ENCODE data around the gene RLBP1. TPM values are rescaled to one million over a fixed set of nuclear protein-coding genes. Genes with fewer than 3 reads are reported as not detected.

Gene RLBP1
- total RNA-seq, 4 donors from 2014 or later, result not detected

GRCh38 chr15:89186803-89187202 lies 34.6 kb downstream of the RLBP1 start:
- no peaks in the 10 kb centered on the region for H3K4me1 ChIP-seq
- in situ Hi-C loops (cut with MboI; ENCODE audit: low pct_ligation_motif_present in 1 of 4, low pct_unique_long_range_greater_than_20kb in 1 of 4, low sequenced_read_pairs in 3 of 4), result loop anchor here in 2 of 4 donors (25.0 kb wide), 2 partner anchors 125 to 275 kb away; partner anchors contain the start of gene MFGE8 (in 1 of the 2)
- no peaks in the 10 kb centered on the region for H3K27me3 ChIP-seq
- H3K4me3 ChIP-seq, result no peak overlapping the region
- peaks cover 0 to 46% (median 22%) of the 10 kb centered on the region in 4 donors for H3K36me3 ChIP-seq
- H3K9me3 ChIP-seq, result no peaks in the 10 kb centered on the region
- no peak overlapping the region for H3K27ac ChIP-seq
- intact Hi-C loops (cut with DNase I; ENCODE audit: low total_unique reads), result no loop called here
- 81% methylated on average over 6 of the region's 6 CpGs; no CpG with 5 or more reads in 1 of the 2 donors for WGBS, 2 donors (ENCODE audit: low coverage in 1 of 2)
- DNase-seq, result no peak
- no peak for TF ChIP-seq CTCF (IDR thresholded peaks at IDR 0.05)
- no peak for TF ChIP-seq POLR2AphosphoS5 (IDR thresholded peaks at IDR 0.05)
- no peak for TF ChIP-seq EP300 (IDR thresholded peaks at IDR 0.05; ENCODE audit: low read depth)
- no peak for TF ChIP-seq POLR2A (IDR thresholded peaks at IDR 0.05)

- intact Hi-C loops (cut with DNase I; ENCODE audit: low total_unique reads) (no loop called here), in situ Hi-C loops (cut with MboI; ENCODE audit: low pct_ligation_motif_present in 1 of 4, low pct_unique_long_range_greater_than_20kb in 1 of 4, low sequenced_read_pairs in 3 of 4) (loop anchor here in 2 of 4 donors (25.0 kb wide), 2 partner anchors 123 to 273 kb away; partner anchors contain the start of gene MFGE8 (in 1 of the 2))
- TF ChIP-seq EP300 (IDR thresholded peaks at IDR 0.05; ENCODE audit: low read depth) (no peak), CTCF (IDR thresholded peaks at IDR 0.05) (no peak), POLR2A (IDR thresholded peaks at IDR 0.05) (no peak), POLR2AphosphoS5 (IDR thresholded peaks at IDR 0.05) (no peak)
- no peak for DNase-seq
- Histone ChIP-seq H3K36me3 (peaks cover 0 to 33% (median 14%) of the 10 kb centered on the region in 4 donors), H3K9me3 (no peaks in the 10 kb centered on the region), H3K27ac (no peak overlapping the region), H3K27me3 (no peaks in the 10 kb centered on the region), H3K4me1 (no peaks in the 10 kb centered on the region), H3K4me3 (no peak overlapping the region)
- 91 to 94% methylated on average over 7 to 12 of the region's 12 CpGs for WGBS, 2 donors (ENCODE audit: low coverage in 1 of 2)
Observed at GRCh38 chr15:89184886-89185526, 36.4 kb downstream of the RLBP1 start.

- H3K27ac ChIP-seq, result no peak overlapping the region
- WGBS, 2 donors (ENCODE audit: low coverage in 1 of 2), result 0 to 55% methylated on average over 2 to 6 of the region's 6 CpGs
- H3K4me3 ChIP-seq, result no peak overlapping the region
- DNase-seq, result no peak
- no peaks in the 10 kb centered on the region for H3K27me3 ChIP-seq
- no peaks in the 10 kb centered on the region for H3K4me1 ChIP-seq
- intact Hi-C loops (cut with DNase I; ENCODE audit: low total_unique reads) (no loop called here), in situ Hi-C loops (cut with MboI; ENCODE audit: low pct_ligation_motif_present in 1 of 4, low pct_unique_long_range_greater_than_20kb in 1 of 4, low sequenced_read_pairs in 3 of 4) (loop anchor here in 2 of 4 donors (25.0 kb wide), 2 partner anchors 122 to 272 kb away; partner anchors contain the start of gene MFGE8 (in 1 of the 2))
- peaks cover 0 to 28% (median 12%) of the 10 kb centered on the region in 4 donors for H3K36me3 ChIP-seq
- no peaks in the 10 kb centered on the region for H3K9me3 ChIP-seq
- no peak for TF ChIP-seq CTCF (IDR thresholded peaks at IDR 0.05)
- no peak for TF ChIP-seq EP300 (IDR thresholded peaks at IDR 0.05; ENCODE audit: low read depth)
- no peak for TF ChIP-seq POLR2A (IDR thresholded peaks at IDR 0.05)
- TF ChIP-seq POLR2AphosphoS5 (IDR thresholded peaks at IDR 0.05), result no peak
Observed at GRCh38 chr15:89184357-89184756, 37.0 kb downstream of the RLBP1 start.

GRCh38 chr15:89179966-89180875 lies 41.2 kb downstream of the RLBP1 start:
- H3K4me1 ChIP-seq, result no peaks in the 10 kb centered on the region
- intact Hi-C loops (cut with DNase I; ENCODE audit: low total_unique reads), result loop anchor here (5.0 to 10.0 kb wide), 2 partner anchors 123 to 275 kb away; no protein-coding TSS in a partner anchor
- H3K9me3 ChIP-seq, result no peaks in the 10 kb centered on the region
- no peak overlapping the region for H3K27ac ChIP-seq
- no peak overlapping the region for H3K4me3 ChIP-seq
- peaks cover 0 to 14% (median 4%) of the 10 kb centered on the region in 4 donors for H3K36me3 ChIP-seq
- H3K27me3 ChIP-seq, result no peaks in the 10 kb centered on the region
- TF ChIP-seq EP300 (IDR thresholded peaks at IDR 0.05; ENCODE audit: low read depth) (no peak), CTCF (IDR thresholded peaks at IDR 0.05) (no peak), POLR2A (IDR thresholded peaks at IDR 0.05) (no peak), POLR2AphosphoS5 (IDR thresholded peaks at IDR 0.05) (no peak)
- DNase-seq, result no peak
- 76% methylated on average over 4 to 5 of the region's 5 CpGs for WGBS, 2 donors (ENCODE audit: low coverage in 1 of 2)
- in situ Hi-C loops (cut with MboI; ENCODE audit: low pct_ligation_motif_present in 1 of 4, low pct_unique_long_range_greater_than_20kb in 1 of 4, low sequenced_read_pairs in 3 of 4), result loop anchor here (10.0 to 25.0 kb wide), 4 partner anchors 118 to 275 kb away; partner anchors contain the start of gene MFGE8 (in 1 of the 4)

Measured in transverse colon (tissue), 4 donors.